Measurements from ENCODE around the gene SAMD4A.

The SAMD4A gene

GRCh38 chr14:54708982-54709381 is 142.1 kb downstream of the SAMD4A start:
- DNase-seq: no peak

GRCh38 chr14:54709444-54709843 is 142.5 kb downstream of the SAMD4A start:
- no peak for DNase-seq

GRCh38 chr14:54709867-54710266 is 142.9 kb downstream of the SAMD4A start:
- DNase-seq: no peak

GRCh38 chr14:54711312-54711711 is 144.4 kb downstream of the SAMD4A start:
- DNase-seq: no peak

- DNase-seq: no peak
These were observed 145.0 kb downstream of the SAMD4A start for GRCh38 chr14:54711812-54712464.

DNA sequence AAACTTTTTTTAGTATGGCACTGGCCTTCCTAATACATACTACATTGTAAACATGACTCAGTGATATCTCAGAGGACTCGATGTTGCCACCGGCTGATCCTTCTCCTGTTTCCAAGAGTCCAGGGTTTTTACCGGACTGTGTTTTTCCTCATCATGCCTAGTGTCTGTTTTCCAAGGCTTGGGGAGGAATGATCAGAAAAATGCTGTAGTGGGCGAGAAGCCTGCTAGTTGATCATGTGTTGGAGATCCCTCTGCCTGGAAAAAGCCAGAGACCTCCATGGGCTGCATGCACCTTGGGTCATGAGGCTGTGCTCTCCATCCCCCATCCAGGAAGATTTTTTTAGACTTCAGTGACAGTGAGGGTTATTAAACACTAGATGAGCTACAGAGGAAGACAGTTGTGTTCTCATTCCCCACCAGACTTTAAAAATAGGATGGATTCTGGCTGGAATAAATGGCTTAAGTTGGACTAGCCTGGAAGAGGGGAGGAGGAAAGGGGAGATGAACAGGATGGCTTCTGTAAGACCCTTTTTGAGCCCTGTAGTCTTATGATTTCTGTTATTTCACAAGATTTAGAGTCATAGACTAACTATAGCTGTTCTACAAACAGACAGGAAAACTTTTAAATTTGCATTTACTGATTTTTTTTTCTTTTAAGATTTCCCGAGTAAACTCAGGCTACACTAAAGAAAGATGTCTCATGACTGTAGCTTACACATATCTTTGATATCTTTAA is 145.7 kb downstream of the SAMD4A start:
- DNase-seq: no peak

- no peak for DNase-seq
These were observed 146.5 kb downstream of the SAMD4A start for GRCh38 chr14:54713379-54713778.

DNA sequence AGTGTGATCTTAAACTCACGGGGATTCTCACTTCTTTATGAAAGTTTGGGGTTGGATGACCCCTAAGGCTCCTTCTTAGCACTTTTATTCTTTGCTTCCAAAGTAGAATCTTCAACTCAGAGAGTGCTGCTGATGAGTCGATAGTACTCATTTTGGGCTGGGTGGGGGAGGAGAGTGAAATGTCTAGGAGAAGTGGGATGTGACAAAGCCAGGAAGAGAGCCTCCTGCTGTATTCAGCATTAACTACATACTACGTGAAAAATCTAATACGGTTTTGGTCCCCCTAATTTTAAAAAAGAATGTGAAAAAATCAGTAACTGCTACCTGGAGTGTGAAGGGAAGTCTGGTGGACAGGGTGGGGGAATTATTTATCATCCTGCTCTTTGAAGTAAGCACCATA is 148.3 kb downstream of the SAMD4A start:
- DNase-seq: no peak

DNA sequence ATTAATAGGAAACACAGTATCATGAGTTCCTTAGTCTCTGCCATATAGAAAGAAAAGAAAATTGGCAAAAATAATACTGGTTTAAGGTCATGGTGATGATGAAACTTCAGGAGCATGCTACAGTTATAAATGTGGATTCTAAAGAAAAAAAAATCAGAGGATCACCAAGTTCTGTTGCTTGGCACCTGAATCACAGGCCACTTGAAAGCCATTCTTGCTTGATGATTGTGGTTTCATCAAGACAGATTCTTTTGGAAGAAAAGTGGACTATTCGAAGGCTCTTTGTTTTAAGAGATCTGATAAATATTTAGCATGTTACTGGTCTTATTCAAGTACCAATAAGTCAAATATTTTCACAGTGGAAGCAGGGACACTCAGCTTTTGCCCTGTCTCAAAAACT is 148.9 kb downstream of the SAMD4A start:
- DNase-seq: no peak

DNA sequence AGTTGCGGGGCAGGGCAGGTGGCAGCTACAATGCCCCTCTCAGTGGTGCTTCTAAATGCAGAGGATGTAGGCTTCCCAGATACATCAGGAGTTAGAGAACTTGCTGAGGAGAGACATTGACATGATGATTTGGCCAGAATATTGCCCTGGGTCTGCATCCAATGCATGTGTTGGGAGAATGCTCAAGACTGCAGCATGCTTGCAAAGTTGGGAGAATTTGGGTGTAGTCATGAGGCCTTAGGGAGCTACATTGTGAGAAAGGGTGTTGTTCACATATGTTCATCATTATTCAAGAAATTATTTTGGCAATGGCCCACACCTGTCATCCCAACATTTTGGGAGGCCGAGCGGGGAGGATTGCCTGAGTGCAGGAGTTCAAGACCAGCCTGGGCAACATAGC is 149.9 kb downstream of the SAMD4A start:
- no peak for DNase-seq

DNA sequence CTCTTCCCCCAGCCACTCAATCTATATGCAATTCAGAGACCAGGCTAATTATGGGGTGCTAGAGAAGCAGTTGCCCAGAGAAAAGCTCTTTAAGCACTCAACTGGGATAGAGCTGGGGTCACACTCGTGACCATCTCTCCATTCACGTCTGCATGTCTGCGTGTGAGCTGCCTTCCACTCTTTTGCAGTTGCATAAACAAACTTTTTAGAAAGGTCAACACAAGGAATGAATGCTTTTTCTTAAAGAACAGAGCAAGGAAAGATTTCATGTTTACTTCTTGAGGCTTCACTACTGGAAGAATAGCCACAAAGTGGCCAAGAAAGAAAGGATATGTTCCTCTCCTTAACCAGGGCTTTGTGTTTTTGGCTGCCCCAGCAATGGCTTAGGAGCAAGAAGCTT is 151.1 kb downstream of the SAMD4A start:
- DNase-seq: no peak

GRCh38 chr14:54719406-54719805 is 152.5 kb downstream of the SAMD4A start:
- DNase-seq: no peak

- no peak for DNase-seq
These were observed 156.0 kb downstream of the SAMD4A start for GRCh38 chr14:54722791-54723432.

DNA sequence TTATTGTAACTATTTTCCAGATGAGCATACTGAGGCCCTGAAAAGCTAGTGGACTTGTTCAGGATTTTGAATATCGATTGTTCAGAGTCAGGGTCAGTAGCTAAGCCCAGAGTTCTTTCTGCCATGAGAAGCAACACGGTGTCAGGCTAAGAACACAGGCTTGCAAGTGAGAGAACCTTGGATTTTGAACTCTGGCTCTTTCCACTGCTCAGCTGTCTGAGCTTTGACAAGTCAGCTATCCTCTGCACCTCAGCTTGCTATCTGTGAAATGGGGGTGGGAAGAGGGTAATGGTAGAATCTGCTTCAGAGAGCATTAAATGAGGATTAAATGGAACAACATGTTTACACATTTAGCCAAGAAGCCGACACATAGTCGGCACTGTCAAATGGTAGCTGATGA is 157.2 kb downstream of the SAMD4A start:
- no peak for DNase-seq

- DNase-seq: no peak
These were observed 157.9 kb downstream of the SAMD4A start for GRCh38 chr14:54724676-54725325.

DNA sequence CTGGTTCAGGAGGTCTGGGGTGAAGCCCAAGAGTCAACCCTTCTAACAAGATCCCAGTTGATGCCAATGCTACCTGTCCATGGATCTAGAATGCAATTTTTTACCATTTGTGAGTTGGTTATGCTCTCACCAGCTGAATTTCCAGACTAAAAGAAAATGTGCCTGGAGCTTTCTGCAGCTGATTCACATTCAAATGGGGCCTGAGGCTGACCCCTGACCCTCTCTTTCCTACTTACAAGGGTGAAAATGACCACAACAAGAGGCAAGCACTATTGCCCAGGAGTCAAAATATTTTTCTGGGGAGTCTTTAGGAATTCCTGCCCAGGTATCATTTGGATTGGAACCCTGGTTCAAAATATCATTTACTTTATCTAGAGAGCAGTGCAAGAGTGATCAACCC is 159.1 kb downstream of the SAMD4A start:
- no peak for DNase-seq

- no peak for DNase-seq
These were observed 161.0 kb downstream of the SAMD4A start for GRCh38 chr14:54727929-54728328.

DNA sequence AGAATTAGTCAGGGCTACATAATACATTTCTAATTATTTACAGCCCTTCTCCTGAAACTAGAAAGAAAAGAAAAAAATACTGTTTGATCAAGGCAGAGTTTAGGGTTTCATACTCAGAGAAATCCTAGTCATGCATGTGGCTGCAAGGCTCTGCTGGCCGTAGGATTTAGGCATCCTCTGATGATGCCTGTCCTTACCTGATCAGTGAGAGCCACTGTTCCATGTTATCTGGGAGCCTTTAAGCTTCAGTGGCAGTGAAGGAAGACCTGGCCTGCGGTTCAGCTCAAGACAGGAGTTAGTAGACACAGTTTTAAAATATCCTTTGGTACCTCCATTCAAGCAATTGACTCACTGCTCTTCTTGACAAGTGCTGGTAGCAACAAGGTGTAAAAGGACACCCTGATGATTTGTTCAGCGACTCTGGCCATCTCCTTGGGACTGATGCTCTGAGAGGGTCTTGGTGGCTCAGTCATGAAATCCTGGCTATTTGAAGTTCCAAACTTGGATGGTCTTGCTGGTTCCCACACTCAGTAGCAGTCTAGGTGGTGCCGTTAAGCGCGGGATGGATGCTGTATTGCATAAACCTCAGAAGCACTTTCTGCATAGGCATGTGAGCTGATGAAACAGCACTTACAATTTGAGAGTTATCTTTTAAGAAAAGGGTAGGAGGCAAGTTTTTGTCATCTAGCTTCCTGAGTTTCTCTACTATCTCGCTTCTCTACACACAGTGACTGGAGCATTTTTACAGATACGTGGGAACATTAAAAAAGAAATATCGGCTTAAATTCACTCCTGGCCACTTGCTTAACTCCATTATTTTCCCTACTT is 162.0 kb downstream of the SAMD4A start:
- no peak for DNase-seq

GRCh38 chr14:54730156-54730961 is 163.4 kb downstream of the SAMD4A start:
- DNase-seq: no peak

DNA sequence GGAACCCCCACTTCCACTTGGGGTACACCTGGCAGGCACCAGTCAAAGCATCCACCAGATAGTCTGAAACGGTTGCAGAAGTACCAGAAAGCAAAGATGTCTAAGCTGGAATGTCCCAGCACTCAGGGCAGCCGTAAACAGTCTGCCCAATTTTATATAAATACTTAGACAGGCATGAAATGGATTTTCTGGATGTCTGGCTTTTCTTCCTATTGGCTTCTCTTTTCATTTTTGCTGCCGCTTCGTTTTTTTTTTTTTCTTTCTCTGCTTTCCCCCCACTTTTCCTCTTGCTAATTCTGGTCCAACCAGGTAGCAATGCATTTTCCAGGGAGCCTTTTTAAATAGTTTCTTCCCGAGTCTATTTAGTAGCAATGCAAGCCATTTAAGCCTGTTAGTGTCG is 168.0 kb downstream of the SAMD4A start:
- peak; percentile 18 for DNase-seq

GRCh38 chr14:54735424-54735823 is 168.5 kb downstream of the SAMD4A start:
- peak; percentile 51 for DNase-seq
